Spleen (tissue), 11 donors: ENCODE data around the gene RAD51B. TPM values are rescaled to one million over a fixed set of nuclear protein-coding genes. Genes with fewer than 3 reads are reported as not detected.
A peak's percentile ranks its signal among the peaks of the same experiment; 100 is the strongest.

ENCODE experiments used
- DNase-seq: peaks from one replicate; pipeline ENCODE4 v3.0.0-alpha.2; 2020
- H3K27ac ChIP-seq, 8 donors: fragments of 200-600 bp; sonication (generic) in 7 of 8; 1 replicate in 4 of 8; 2 replicates in 4 of 8; pipeline versions ENCODE4 v1.5.0 to v1.8.0; 2016 to 2021; ENCODE audit warnings: inconsistent platforms in 4 of 8, mild to moderate bottlenecking in 4 of 8, moderate library complexity in 1 of 8
- H3K27me3 ChIP-seq, 7 donors: fragments of 200-600 bp; sonication (generic) in 6 of 7; replicated peaks in 1 of 7; 1 replicate in 4 of 7; 2 replicates in 3 of 7; pipeline versions ENCODE4 v1.5.0 to v1.8.0; 2016 to 2021; ENCODE audit warnings: inconsistent platforms in 3 of 7, mild to moderate bottlenecking in 1 of 7
- H3K36me3 ChIP-seq, 6 donors: fragments of 200-600 bp; sonication (generic) in 5 of 6; 1 replicate in 4 of 6; 2 replicates in 2 of 6; pipeline versions ENCODE4 v1.5.0 to v1.8.0; 2016 to 2021; ENCODE audit warnings: inconsistent platforms in 2 of 6
- H3K4me1 ChIP-seq, 6 donors: fragments of 200-600 bp; sonication (generic) in 5 of 6; 1 replicate in 3 of 6; 2 replicates in 3 of 6; pipeline versions ENCODE4 v1.5.0 to v1.8.0; 2016 to 2021; ENCODE audit warnings: inconsistent platforms in 3 of 6
- H3K4me3 ChIP-seq, 8 donors: fragments of 200-600 bp; sonication (generic) in 7 of 8; 1 replicate in 4 of 8; 2 replicates in 4 of 8; pipeline versions ENCODE4 v1.5.0 to v1.8.0; 2016 to 2021; ENCODE audit warnings: inconsistent platforms in 4 of 8, mild to moderate bottlenecking in 4 of 8, moderate library complexity in 2 of 8
- H3K9me3 ChIP-seq, 8 donors: fragments of 200-600 bp; sonication (generic) in 7 of 8; 1 replicate in 4 of 8; 2 replicates in 4 of 8; pipeline versions ENCODE4 v1.5.0 to v1.8.0; 2016 to 2021; ENCODE audit warnings: inconsistent platforms in 4 of 8
- POLR2A ChIP-seq, 3 donors: fragments of 450-650 bp; IDR thresholded peaks; one replicate each; pipeline ENCODE4 v1.5.1; 2017; ENCODE audit warnings: antibody characterized with exemption in 3 of 3, mild to moderate bottlenecking in 1 of 3
- POLR2AphosphoS5 ChIP-seq, 3 donors: sonication (generic); formaldehyde crosslinking; IDR thresholded peaks; one replicate each; pipeline ENCODE4 v1.5.1; 2017; ENCODE audit warnings: antibody characterized with exemption in 3 of 3
- WGBS, 5 donors: extraction: QIAGEN DNeasy Blood & Tissue Kit in 3 of 5; methylation state at CpG; one replicate each; pipeline versions ENCODE4 v1.1.5 to v1.1.7; 2013 to 2018; 5-methylcytosine and 5-hydroxymethylcytosine counted together
- intact Hi-C: fragments of 100-400 bp; cut with DNase I; formaldehyde crosslinking; loops from one replicate; pipeline ENCODE4 v1.15.0; 2023; ENCODE audit warnings: low total_unique reads
- polyA plus RNA-seq, 3 donors: library from polyadenylated mRNA; stranded (reverse); fragments of 200-250 nt; gene quantifications; one replicate each; pipeline ENCODE4 v1.2.1, GENCODE V29; 2013
- total RNA-seq, 7 donors: library from RNA; depleted of rRNA in 3 of 7; stranded (reverse); fragments of >200 nt in 3 of 7; fragmentation: NEBNext Ultra II Directional in 4 of 7; extraction: Animal tissue kit (Norgen Biotek cat#: 25700) in 4 of 7; gene quantifications; one replicate each; pipeline versions ENCODE4 v1.1.0 to v1.2.1, GENCODE V29; 2016 to 2021
- TF ChIP-seq, protein P1 (sequence below), 11 experiments: fragments of 200-600 bp in 7 of 11; fragments of 450-650 bp in 4 of 11; sonication (generic) in 4 of 11; IDR thresholded peaks in 8 of 11; conservative IDR thresholded peaks in 3 of 11; 1 replicate in 7 of 11; 2 replicates in 4 of 11; pipeline versions ENCODE4 v1.4.0 to v1.8.0; 2016 to 2021; ENCODE audit warnings: antibody characterized with exemption in 11 of 11, inconsistent platforms in 4 of 11, mild to moderate bottlenecking in 1 of 11
- donor health status: healthy with polysubstance abuse.
- donor health status: DM: no; HTN: no; CAD: no; lungs with moderate emphysema.
- donor health status: DM: no; HTN: no; CAD: no.
- donor health status: Bipolar disorder and iron deficiency.
- donor health status: healthy.
- donor health status: DM: no; HTN: no; CAD: no.
- donor health status: DM: yes; HTN: yes; CAD: no.

RAD51B gene
- total and polyA plus RNA-seq, 10 donors = 4.2 to 43.7 (median 29.8) TPM

DNA sequence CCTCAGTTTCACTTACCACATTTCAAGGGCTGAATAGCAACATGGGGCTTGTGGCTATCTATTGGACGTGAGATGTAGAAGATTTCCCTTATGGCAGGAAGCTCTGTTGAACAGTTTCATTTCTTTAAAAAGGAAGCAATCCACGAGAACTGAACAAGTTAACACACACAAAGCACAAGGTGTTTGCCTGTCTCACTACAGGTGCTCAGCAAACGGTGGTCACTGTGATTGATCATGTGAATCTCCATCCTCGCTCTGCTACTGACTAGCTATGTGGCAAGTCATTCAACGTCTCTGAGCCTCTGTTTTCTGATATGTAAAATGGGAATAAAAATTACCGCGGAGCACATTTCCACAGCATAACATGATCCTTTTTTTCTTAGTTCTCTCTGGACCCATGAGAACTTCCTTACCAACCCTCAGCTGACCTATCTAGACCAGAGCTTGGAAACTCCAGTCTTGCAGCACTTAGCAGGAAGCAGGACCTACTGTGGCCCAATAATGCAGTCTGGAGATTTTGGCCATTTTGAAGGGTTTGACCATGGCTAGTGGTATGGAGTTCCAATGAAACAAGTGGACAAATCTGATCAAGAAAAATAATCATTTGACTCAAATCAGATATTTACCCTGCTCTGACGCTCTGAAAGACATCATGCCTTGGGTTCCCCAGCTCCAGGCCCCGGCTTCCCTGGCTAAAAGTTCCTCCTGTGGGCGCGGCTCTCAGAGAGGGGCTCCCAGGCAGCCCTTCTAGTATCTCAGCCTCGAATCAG, 694.4 kb downstream of the RAD51B start:
- intact Hi-C loops = no loop called here
- 66 to 73% (median 71%) methylated on average over 12 of the region's 12 CpGs for WGBS, 5 donors
- peak overlapping the region; percentile 44 to 85 (median 76) for H3K27ac ChIP-seq

DNA sequence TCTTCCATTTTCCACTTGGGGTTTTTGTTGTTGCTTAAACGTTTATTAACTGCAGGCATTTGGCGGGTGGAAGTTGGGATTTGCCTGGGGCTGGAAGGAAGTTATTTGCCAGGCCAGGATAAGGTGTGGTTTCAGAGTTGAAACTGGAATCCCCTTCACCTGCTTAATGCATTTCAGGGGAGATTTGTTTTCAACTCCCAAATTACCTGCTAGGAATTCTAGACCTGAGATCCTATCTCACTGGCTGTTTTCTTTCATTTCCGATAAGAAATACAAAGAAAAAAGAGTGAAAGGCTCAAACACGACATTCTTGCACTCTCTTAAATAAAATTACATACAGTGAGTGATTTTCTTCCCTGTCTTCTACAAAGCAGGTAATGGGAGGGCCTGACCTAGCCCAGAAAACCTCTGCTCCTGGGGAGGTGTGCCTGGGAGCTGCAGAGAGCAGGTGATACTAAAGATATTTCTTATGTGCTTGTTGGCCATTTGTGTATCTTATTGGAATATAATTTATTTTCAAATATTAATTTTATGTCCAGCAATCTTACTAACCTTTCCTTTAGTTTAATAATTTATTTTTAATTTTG, 695.1 kb downstream of the RAD51B start:
- Histone ChIP-seq H3K9me3 (no peaks in the 10 kb centered on the region), H3K27ac (peak overlapping the region; percentile 44 to 85 (median 76)), H3K36me3 (no peaks in the 10 kb centered on the region), H3K4me1 (peaks cover 9 to 82% (median 28%) of the 10 kb centered on the region in 6 donors), H3K4me3 (no peak overlapping the region), H3K27me3 (no peaks in the 10 kb centered on the region)
- intact Hi-C loops = no loop called here
- TF ChIP-seq POLR2AphosphoS5 (IDR thresholded peaks at IDR 0.05) (no peak), POLR2A (IDR thresholded peaks at IDR 0.05) (no peak)
- TF ChIP-seq, protein P1, sequence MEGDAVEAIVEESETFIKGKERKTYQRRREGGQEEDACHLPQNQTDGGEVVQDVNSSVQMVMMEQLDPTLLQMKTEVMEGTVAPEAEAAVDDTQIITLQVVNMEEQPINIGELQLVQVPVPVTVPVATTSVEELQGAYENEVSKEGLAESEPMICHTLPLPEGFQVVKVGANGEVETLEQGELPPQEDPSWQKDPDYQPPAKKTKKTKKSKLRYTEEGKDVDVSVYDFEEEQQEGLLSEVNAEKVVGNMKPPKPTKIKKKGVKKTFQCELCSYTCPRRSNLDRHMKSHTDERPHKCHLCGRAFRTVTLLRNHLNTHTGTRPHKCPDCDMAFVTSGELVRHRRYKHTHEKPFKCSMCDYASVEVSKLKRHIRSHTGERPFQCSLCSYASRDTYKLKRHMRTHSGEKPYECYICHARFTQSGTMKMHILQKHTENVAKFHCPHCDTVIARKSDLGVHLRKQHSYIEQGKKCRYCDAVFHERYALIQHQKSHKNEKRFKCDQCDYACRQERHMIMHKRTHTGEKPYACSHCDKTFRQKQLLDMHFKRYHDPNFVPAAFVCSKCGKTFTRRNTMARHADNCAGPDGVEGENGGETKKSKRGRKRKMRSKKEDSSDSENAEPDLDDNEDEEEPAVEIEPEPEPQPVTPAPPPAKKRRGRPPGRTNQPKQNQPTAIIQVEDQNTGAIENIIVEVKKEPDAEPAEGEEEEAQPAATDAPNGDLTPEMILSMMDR (IDR thresholded peaks at IDR 0.05 in 8 of 11, conservative IDR thresholded peaks at IDR 0.05 in 3 of 11) = no peak
- 76 to 82% (median 80%) methylated on average over 4 of the region's 4 CpGs for WGBS, 5 donors
- no peak for DNase-seq

More for the DNA sequence above, 694.4 kb downstream of the RAD51B start:
- Histone ChIP-seq H3K36me3 (no peaks in the 10 kb centered on the region), H3K9me3 (no peaks in the 10 kb centered on the region), H3K4me1 (peaks cover 3 to 82% (median 23%) of the 10 kb centered on the region in 6 donors), H3K27me3 (no peaks in the 10 kb centered on the region), H3K4me3 (no peak overlapping the region)
- no peak for DNase-seq
- TF ChIP-seq, protein P1 (IDR thresholded peaks at IDR 0.05 in 8 of 11, conservative IDR thresholded peaks at IDR 0.05 in 3 of 11) = no peak
- TF ChIP-seq POLR2AphosphoS5 (IDR thresholded peaks at IDR 0.05) = peak in 1 of 3 donors; percentile 69

DNA sequence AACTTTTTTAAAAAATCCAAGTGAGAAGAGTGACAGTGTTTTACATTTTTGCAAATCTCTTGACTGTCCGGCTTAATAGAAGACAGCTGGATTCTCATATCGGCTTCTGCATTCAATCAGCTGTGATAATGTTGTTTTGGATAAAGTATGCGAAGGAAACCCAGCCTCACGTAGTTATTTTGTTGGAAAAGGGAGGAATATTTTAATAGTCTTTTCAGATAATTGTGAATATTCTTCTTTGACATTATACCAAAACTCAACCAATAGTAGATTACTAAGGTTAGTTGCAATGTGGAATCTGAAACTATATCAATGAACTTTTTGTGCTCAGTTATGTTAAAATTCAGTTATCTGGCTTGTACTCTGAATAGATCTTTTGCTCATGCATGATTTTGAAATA, 696.8 kb downstream of the RAD51B start:
- intact Hi-C loops = no loop called here
- Histone ChIP-seq H3K4me3 (no peak overlapping the region), H3K4me1 (peaks cover 11 to 85% (median 35%) of the 10 kb centered on the region in 6 donors), H3K27ac (no peak overlapping the region), H3K36me3 (no peaks in the 10 kb centered on the region), H3K9me3 (no peaks in the 10 kb centered on the region), H3K27me3 (no peaks in the 10 kb centered on the region)
- DNase-seq = no peak
- TF ChIP-seq POLR2A (IDR thresholded peaks at IDR 0.05) (no peak), POLR2AphosphoS5 (IDR thresholded peaks at IDR 0.05) (no peak)
- TF ChIP-seq, protein P1 (IDR thresholded peaks at IDR 0.05 in 8 of 11, conservative IDR thresholded peaks at IDR 0.05 in 3 of 11) = no peak
- WGBS, 5 donors = 65 to 89% (median 78%) methylated on average over 4 of the region's 4 CpGs

DNA sequence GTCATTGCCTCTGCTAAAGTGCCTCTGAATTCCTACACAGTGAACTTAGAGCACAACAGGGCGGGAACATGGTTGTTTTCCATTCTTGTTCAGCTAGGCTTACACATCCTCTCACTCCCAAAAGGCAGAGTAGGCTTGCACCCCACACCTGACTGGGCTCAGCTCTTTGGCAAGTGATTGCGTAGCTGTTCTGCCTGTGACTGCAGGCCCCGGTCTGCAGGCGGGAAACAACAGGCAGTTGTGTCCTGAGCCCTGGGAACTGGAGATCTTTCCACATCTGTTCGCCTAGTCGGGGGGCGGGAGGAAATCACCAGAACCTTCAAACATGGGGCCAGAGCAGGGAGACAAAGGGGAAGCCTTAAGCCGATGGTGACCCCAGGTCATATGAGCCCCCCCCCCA, 698.6 kb downstream of the RAD51B start:
- Histone ChIP-seq H3K4me3 (no peak overlapping the region), H3K27me3 (no peaks in the 10 kb centered on the region), H3K4me1 (peaks cover 14 to 83% (median 38%) of the 10 kb centered on the region in 6 donors), H3K9me3 (no peaks in the 10 kb centered on the region), H3K27ac (peak overlapping the region in 2 of 8 donors; percentile 3 to 15), H3K36me3 (no peaks in the 10 kb centered on the region)
- no peak for DNase-seq
- TF ChIP-seq, protein P1 (IDR thresholded peaks at IDR 0.05 in 8 of 11, conservative IDR thresholded peaks at IDR 0.05 in 3 of 11) = no peak
- no peak for TF ChIP-seq POLR2A (IDR thresholded peaks at IDR 0.05)
- no peak for TF ChIP-seq POLR2AphosphoS5 (IDR thresholded peaks at IDR 0.05)
- intact Hi-C loops = no loop called here
- WGBS, 5 donors = 88 to 94% (median 92%) methylated on average over 8 of the region's 8 CpGs
